GM19395 (cell line): ENCODE measurements around the gene SLC26A9.

Experiments
- ATAC-seq: cut with Tn5 transposase; IDR thresholded peaks from one replicate; pipeline ENCODE4 v1.9.1; 2021; ENCODE audit warnings: mild to moderate bottlenecking, moderate library complexity; ENCODE audit not compliant: unreplicated experiment

Gene SLC26A9

DNA sequence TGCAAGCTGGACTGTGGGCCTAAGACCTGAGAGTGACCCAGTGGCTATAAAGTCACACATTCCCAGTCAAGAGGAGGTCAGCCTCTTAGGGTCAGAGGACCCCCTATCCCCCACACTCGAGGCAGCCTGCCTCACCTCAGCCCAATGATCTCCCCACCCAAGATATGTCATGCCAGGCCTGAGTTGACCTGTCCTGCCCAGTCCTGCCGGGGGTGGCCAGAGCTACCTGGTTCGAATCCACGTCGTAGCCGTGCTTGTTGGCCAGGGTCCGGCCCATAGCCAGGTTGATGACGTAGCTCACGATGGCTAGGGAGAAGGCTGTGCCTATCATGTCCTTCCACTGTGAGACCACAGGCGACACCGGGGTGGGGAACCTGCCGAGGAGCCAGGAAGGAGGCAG is 15.6 kb downstream of the SLC26A9 start:
- no peak for ATAC-seq

DNA sequence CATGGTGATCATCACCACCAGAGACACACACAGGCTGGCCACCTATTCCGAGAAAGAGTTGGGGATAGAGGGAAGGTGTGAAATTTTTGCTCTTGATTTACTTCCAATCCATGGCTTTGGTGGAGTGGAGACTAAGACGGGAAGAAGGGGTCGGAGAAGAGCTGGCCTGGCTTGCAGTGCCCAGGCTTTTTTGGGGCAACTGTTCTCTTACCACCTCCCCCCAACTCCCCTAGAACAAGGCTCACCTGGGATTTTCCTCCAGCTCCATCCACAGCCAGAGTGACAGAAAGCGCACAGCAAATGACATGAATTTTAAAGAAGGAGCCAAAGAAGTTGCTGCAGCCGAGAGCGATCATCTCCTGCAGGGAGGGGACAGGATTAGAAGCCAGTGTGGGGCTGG is 16.0 kb downstream of the SLC26A9 start:
- ATAC-seq = no peak

DNA sequence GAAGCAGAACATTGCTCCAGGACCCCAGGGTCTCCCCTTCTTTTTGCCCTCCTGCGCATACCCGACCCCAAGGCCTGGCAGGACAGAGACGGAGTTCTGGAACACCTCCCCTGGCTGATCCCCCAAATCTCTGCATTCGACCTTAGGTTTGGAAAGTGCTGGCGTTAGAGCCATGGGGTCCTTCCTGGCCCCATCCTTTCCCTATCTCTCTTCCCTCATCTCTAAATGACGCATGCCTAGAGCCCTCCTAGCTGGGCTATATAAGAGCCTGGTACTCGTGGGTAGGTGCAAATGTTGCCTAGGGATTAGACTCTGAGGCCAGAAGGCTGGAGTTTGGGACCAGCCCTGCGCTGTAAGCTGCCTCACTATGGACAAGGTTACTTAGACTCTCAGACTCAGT is 16.6 kb downstream of the SLC26A9 start:
- no peak for ATAC-seq

DNA sequence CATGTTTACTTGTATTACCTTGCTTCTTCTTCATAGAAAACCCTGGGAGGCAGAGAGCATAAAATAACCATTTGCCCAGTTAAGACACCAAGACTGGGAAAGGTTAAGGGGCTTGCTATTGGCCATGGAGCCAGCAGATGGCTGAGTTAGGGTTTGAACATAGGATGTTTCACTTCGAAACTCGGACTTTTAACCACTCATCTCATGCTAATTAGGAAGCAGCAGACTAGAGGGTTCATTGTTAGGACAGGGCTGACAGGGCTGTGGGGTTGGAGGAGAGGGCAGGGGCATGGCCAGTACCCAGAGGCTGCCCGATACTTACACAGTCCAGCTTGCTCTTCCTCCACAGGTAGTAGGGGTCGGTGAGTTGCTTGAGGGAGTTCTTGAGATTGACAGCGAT is 17.0 kb downstream of the SLC26A9 start:
- no peak for ATAC-seq

DNA sequence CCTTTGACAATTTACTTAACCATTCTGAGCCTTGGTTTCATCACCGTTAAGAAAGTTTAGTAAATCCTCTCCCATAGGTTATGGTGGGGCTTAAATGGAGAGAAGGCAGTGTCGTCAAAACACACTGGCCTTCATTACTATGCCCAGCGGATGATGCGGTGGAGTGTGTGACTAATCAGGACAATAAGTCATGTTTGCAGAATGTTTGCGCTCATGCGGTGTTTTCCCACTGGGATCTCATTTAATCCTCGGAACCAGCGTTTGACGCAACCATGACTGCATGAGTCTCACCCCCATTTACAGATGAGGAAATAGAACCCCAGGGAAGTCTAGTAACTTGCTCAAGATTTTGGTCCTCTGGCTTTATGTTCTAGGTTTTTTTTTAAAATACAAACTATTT is 17.5 kb downstream of the SLC26A9 start:
- ATAC-seq = no peak

DNA sequence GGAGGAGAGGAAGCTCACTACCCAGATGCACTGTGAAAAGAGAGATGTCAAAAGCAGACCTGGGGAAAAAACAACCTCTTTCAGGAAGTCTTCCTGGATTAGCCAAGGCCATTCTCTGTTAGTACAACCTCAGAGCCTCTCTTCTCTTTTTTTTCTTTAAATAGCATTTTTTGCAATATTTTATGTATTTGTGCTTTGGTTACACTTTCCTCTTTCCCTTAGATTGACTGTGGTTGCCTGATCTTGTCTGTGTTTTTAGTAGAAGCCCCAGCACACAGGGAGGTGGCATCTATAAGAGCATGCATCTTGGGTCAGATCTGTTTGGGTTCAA is 18.8 kb downstream of the SLC26A9 start:
- ATAC-seq = no peak

DNA sequence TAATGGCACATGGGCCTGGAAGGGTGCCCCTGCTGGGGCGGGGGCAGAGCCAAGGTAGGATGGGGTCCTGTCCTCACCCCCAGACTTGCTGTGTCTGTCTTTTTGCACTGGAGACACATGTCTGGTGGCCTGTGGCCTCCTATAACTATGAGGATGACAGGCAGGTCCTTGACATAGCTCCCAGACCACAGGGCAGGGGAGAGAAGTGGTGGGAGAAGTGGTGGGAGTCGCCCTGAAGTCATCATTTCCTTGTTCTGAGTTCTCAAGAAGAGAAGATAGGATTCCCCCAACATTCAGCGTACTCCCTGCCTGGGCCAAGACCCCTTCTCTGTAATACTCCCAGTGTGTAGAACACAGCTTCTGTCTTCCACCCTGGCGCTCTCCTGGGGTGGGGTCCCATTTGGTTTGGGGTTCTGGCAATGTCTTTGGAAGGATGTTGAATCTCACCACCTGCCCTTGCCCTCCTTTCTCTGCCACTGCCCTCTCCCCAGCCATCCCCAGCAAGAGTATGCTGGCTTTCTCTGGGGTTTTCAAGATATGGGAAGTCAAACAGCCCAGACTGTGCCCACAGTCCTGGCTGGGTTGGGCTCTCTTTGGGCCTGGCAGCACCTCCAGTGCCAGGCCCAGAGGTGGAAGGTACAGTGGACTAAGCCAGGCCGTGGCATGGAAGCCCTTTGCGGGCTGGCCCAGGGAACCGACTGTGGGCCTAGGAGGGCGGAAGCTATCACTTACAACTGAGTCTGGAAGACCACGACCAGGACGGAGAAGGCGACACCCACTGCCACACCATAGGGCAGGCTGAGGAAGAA is 19.4 kb downstream of the SLC26A9 start:
- ATAC-seq = no peak

DNA sequence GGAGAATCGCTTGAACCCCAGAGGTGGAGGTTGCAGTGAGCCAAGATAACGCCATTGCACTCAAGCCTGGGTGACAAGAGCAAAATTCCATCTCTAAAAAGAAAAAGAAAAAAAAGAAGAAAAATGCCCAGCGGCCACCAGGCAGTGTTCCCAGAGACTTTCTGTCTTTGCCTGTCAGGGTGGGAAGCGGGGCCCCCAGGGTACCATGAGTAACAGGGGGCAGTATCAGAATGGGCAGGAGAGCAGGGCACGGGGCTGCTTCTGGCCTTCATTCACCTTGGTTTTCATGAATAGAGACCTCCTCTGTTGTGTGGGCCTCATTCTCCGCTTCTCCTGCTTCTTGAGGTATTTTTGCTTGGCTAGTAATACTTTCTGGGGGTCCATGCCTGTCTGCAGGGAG is 20.4 kb downstream of the SLC26A9 start:
- no peak for ATAC-seq

DNA sequence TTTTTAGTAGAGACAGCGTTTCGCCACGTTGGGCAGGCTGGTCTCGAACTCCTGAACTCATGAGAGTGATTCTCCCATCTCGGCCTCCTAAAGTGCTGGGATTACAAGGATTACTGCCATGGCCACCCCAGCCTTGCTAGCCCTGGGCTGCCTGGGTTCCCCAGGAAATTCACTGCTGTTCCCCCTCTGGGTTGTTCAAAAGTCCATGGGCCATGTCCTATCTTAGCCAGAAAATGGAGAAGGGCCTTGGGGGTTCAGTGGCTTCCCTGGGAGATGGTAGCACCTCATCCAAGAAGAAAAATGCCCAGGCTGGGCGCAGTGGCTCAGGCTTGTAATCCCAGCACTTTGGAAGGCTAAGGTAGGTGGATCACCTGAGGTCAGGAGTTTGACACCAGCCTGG is 20.9 kb downstream of the SLC26A9 start:
- no peak for ATAC-seq

DNA sequence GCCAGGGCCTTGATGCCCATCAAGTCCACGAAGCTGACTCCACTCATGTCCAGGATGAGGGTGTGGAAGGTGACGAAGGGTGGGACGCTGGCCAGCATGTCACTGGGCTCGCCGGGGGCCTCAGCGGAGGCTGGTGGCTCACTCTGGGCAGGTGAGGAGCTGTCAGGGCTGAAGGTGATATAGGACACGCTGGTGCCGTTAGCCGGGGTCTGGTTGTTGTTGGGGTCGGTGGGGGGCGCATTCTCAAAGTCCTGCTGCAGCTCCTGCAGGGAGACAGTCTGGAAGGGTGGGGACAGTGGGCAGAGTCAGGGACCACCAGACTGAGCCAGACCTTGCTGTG is 21.7 kb downstream of the SLC26A9 start:
- no peak for ATAC-seq

DNA sequence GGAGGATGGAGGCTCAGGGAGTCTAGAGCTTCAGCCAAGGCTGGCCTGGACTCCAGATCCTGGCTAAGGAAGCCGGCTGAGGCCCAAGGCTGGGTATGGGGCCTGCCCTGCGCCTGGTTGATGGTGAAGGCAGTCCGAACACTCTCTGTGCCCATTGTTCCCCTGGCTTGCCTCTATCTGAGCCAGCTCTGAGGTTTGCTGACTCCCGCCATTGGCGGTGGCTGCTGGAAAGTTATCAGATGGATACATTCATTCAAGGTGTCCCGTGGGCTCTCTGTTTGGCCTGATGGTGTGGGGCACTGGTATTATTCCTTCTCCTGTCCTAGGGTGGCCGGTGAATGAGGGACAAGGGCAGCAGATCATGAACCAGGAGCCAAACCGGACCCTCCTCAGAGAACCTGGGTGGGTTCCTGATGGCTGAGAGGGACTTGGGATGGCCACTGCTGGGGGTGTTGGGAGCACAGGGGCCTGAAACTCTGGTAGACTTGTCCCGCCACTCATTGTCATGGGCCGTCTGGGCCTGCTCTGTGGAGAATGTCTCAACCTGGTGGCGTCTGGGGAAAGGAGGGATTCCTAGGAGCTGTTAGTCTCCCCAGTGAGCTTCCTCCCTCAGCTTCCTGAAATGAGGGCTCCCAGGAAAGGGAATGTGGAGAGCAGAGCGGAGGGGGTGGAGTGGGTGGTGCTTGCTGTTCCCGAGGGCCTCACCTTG is 22.2 kb downstream of the SLC26A9 start:
- no peak for ATAC-seq

DNA sequence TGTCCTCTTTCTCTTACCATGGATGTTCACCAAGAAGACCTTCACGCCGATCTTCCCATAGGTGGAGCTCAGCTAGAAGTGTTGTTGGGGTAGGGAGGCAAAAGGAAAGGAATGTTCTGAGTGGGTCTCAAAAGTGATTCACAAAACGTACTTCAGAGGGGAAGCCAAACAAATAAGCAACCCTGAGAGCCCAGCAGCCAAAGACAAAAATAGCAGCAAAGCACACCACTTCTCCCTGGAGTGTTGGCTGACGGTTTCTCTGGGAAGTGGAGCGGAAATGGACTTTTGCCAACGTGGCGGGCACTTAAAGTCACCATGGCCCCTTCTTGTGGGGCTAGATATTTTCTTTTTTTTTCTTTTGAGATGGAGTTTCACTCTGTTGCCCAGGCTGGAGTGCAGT is 23.1 kb downstream of the SLC26A9 start:
- no peak for ATAC-seq

DNA sequence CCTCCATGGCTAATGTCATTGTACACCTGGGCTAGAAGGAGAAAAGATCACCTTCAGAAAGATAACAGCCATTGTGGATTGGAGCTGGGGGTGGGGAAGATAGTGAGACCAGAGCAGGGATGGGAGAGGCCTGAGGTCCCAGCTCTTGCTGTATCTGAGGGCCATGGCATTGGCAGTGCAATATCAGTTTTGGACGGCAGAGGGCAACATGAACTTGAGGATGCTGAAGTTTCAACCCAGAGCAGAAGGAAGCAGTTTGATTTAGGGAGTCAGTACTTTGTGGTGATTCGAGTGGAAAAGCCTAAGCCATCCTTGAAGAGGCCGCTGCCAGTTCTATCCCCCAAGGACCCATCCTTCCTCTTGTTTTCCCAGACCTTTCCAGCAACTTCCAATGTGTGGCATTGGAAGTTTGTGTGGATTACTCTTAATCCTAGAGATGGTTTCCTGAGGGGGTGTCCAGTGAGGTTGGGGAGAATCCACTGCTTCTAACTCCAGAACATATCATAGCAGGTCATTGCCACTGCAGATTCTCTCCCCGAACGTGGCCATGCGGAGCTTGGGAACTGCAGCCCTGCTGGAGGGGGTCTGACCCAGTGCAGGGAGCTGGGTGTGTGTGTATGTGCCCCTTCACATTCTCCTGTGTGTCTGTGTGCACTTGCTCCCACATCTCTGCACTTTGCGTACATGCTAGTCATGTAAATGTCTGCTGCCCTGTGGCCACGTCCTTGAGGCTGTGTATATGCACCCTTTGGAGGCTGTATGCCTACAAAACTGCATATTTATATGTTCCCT is 24.1 kb downstream of the SLC26A9 start:
- ATAC-seq = peak; percentile 73

DNA sequence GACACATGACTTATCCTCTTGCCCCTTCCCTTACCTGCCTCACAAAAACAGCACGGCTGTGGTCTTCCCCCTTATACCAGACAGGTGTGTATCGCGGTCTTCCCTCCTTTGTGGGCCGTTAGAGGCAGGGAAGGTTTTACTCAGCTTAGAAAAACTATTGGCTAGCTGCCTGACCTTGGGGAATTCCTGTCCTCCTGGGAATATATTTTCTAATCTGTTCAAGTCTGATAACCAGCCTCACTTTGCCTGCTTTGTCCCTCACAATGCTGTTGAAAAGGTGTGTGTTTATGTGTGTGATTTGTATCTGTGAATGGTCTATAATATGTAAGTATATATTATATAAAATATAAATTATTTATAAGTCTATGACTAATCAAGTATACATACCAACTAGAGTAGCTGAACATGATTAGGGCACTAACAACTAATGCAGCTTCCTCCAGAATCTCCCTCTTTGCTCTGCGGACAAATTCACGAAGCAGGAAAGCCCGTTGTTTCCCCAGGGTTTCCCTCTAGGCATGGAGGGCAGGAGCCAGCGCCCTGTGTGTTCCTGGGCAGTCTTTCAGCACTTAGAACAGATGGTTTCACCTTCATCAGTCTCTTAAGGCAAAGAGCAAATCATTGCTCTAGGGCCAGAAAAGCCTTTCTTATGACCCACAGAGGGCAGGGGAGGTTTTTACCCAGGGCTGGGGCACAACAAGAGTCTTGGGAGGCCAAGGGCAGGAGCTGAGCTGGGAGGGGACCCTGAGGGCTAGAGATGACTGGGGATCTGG is 25.6 kb downstream of the SLC26A9 start:
- no peak for ATAC-seq

DNA sequence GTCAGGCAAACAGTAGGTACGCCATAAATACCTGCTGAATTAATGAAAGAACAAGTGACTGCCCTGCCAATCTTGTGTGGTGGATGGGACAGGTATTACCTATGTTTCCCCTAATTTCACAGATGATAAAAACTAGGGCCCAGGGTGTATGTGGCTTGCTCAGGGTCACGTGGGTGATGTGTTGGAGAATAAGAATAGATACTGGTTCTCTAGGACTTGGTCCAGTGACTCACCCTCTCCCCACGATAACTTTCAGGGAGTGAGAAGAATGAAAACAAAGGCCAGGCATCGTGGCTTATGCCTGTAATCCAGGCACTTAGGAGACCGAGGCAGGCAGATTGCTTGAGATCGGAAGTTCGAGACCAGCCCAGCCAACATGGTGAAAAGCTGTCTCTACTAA is 26.7 kb downstream of the SLC26A9 start:
- ATAC-seq = no peak

DNA sequence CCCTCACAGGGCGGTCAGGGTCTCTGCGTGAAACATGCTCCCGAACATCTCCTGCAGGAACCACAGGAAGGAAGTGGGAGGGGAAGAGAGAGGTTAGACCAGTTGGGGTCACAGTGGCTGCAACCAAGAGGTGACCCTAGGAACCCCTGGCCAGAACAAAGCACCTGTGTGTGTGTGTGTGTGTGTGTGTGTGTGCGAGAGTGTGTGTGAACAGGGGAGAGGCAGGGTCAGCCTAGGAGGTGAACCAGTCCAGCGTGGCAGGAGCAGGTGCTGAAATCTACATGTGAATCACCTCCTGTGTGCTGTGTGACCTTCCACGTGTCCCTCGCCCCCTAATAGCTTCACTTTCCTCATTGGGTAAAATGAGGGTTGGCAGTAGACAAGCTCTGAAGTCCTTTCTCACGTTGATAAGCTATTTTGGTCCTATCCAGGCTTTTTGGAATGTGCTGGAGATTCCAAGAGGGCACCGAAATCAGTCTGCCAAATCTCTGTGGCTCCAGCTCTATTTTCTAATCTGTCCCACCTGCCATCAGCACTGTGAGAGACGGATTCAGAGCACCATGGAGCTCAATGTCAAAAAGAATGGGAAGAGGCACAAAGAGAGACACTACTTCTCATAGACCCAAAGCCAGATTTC is 27.8 kb downstream of the SLC26A9 start:
- no peak for ATAC-seq

DNA sequence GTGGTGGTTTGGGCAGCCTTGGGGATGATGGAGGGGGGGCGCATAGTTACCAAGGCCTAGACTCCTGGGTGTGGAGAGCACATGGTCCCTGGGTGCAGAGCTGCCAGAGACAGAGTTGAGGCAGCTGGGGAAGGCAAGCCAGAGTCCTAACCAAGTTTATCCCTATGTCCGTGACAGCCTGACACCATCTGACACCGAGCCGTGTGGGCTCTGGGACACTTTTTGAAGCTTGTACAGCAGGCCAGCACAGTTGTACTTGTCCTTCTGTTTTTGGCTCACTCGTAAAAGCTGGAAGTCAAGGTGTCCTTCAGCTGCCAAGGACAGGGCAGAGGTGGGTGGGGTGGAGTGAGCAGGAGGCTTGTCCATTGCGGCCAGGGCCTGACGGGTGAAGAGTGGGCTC is 28.5 kb downstream of the SLC26A9 start:
- no peak for ATAC-seq

DNA sequence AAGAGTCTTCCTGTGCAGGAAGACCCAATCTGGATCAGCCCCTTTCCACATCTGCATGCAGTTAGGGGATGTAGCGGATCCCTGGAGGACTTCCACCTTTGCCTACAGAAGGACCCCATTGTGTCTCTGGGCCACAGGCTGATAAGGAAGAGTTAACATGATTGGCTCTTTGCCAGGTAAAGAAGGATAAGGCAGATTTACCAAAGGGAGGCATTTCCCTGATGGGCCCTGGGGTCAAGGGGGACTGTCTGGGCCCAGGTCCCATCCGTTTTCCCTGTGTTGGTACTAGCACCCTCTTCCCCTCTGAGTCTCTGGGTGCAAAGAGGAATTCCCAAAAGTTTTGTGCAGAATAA is 29.1 kb downstream of the SLC26A9 start:
- ATAC-seq = no peak

DNA sequence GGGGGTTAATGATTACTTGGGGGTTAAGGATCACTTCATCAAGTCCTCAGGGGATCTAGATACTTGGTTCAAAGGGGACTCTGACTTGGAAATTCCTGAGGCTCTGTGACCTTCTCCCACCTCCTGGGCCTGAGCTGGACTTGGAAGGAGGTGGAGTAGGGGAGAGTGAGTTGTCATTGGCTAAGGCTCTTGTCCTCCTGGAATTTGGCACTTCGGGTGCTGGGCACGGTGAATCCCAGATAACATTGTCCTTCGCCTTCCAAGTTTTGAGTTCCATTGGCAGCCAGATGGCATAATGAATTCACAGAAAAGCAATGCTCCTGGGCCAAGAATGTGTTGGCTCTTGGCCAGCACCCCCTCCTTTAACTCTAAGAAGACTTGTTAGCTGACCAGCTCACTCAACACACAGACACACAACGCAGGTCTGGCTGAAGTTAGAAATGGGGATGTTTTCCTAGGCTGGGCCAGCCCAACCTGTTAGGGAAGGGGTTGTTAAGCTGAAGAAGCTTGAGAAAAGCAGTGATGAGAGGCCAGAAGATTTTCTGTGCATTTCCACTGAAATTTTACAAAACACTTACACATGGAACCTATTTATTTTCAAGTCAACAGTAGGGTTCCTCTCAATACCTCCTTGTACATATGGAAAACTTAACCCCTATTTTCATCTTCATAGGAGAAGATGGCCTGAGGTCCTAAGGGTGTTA is 29.7 kb downstream of the SLC26A9 start:
- no peak for ATAC-seq

DNA sequence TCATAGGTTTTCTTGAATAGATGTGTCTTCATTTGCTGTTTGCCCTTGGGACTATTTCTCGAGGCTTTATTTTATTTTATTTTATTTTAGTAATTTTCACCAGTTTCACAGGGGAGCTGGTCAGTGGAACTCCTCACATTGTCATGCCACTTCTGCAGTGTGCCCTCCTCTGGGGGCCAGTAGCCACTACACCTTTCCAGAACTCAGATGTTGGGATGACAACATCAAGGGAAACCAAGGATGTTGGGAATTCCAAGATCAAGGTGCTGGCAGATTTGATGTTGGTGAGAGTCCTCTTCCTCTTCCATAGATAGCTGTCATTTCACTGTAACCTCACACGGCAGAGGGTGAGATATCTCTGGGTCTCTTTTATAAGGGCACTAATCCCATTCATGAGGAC is 35.5 kb downstream of the SLC26A9 start:
- ATAC-seq = no peak
